Panc1 (cell line): ENCODE data around the gene CCDC157. TPM values are rescaled to one million over a fixed set of nuclear protein-coding genes. Genes with fewer than 3 reads are reported as not detected.

Experiments
- ATAC-seq: fragments of 200-7000 bp; cut with Tn5 transposase; 2 replicates; pipeline ENCODE4 v1.9.1; 2020; ENCODE audit warnings: mild to moderate bottlenecking, moderate library complexity
- BruUV-seq: library from RNA; stranded (reverse); fragments of 400-500 nt; replicated peaks from 2 replicates; lab custom pipeline; 2021; lab: Mats Ljungman, UMichigan
- CTCF ChIA-PET: fragments of 300-600 bp; sonication (Branson Sonifier 250); formaldehyde crosslinking; loops from one replicate; lab custom pipeline; 2022; ENCODE audit warnings: antibody characterized with exemption; lab: Charles Lee
- POLR2A ChIA-PET: fragments of 300-600 bp; sonication (Branson Sonifier 250); formaldehyde crosslinking; loops from one replicate; lab custom pipeline; 2022; ENCODE audit warnings: antibody characterized with exemption; lab: Charles Lee
- DNase-seq: peaks from one replicate; pipeline ENCODE4 v3.0.0-alpha.2; 2010; ENCODE audit warnings: low read depth, low spot score
- H3K27ac ChIP-seq: 2 replicates; pipeline ENCODE4 v1.5.1; 2011; ENCODE audit warnings: mild to moderate bottlenecking, low read length, inconsistent platforms
- H3K27me3 ChIP-seq: fragments of 200-500 bp; sonication (Bioruptor generic); 2 replicates; pipeline ENCODE4 v1.6.0; 2014; ENCODE audit warnings: low read length, inconsistent platforms; ENCODE audit not compliant: control insufficient read depth, insufficient read depth
- H3K36me3 ChIP-seq: fragments of 200-500 bp; sonication (Bioruptor generic); 2 replicates; pipeline ENCODE4 v1.5.1; 2014; ENCODE audit warnings: inconsistent platforms, mild to moderate bottlenecking, low read length, moderate library complexity; ENCODE audit not compliant: control insufficient read depth, insufficient read depth
- H3K4me1 ChIP-seq: 2 replicates; pipeline ENCODE4 v1.5.1; 2011; ENCODE audit warnings: inconsistent platforms, mild to moderate bottlenecking, low read length, moderate library complexity; ENCODE audit not compliant: control insufficient read depth, insufficient read depth
- H3K4me3 ChIP-seq, 2 experiments: 2 replicates each; pipeline ENCODE4 v1.5.1; 2011 to 2012; ENCODE audit warnings: low read depth in 2 of 2, low read length in 2 of 2, mild to moderate bottlenecking in 2 of 2, inconsistent platforms in 1 of 2, moderate library complexity in 1 of 2
- H3K9me3 ChIP-seq: fragments of 200-500 bp; sonication (Bioruptor generic); 2 replicates; pipeline ENCODE4 v1.5.1; 2014; ENCODE audit warnings: low read depth, mild to moderate bottlenecking, inconsistent platforms, low read length, moderate library complexity; ENCODE audit not compliant: control insufficient read depth, insufficient read depth
- POLR2AphosphoS5 ChIP-seq: IDR thresholded peaks from 2 replicates; pipeline ENCODE4 v1.6.1; 2012; ENCODE audit warnings: mild to moderate bottlenecking, low read depth, low read length, moderate library complexity
- SIN3A ChIP-seq: IDR thresholded peaks from 2 replicates; pipeline ENCODE4 v1.6.1; 2012; ENCODE audit warnings: low read depth, mild to moderate bottlenecking, low read length, moderate library complexity, borderline replicate concordance; ENCODE audit not compliant: insufficient read depth
- TCF7L2 ChIP-seq: IDR thresholded peaks from 2 replicates; pipeline ENCODE4 v1.6.1; 2011; ENCODE audit warnings: mild to moderate bottlenecking, low read depth, low read length, inconsistent platforms
- in situ Hi-C: cut with HindIII; loops from 2 replicates; pipeline ENCODE4 v1.10.0; 2016; ENCODE audit warnings: low sequenced_read_pairs, low pct_unique_long_range_greater_than_20kb
- intact Hi-C: fragments of 100-400 bp; cut with micrococcal nuclease; formaldehyde crosslinking; loops from one replicate; pipeline ENCODE4 v1.10.0; 2022; ENCODE audit not compliant: unreplicated experiment
- total RNA-seq: library from RNA; stranded (reverse); gene quantifications from one replicate; pipeline ENCODE4 v1.2.1, GENCODE V29; 2021; ENCODE audit not compliant: unreplicated experiment
- TF ChIP-seq, protein P1 (sequence below): fragments of 450-650 bp; IDR thresholded peaks from 2 replicates; pipeline ENCODE4 v1.5.1; 2017; ENCODE audit warnings: mild to moderate bottlenecking
- TF ChIP-seq, protein P2 (sequence below), 2 experiments: IDR thresholded peaks; 2 replicates each; pipeline ENCODE4 v1.6.1; 2011 to 2012; ENCODE audit warnings: low read depth in 2 of 2, control low read depth in 1 of 2, low read length in 1 of 2, mild to moderate bottlenecking in 1 of 2, moderate library complexity in 1 of 2; ENCODE audit not compliant: insufficient read depth in 1 of 2

Gene CCDC157
- total RNA-seq, 1 experiment from 2014 or later: 2.1 TPM

DNA sequence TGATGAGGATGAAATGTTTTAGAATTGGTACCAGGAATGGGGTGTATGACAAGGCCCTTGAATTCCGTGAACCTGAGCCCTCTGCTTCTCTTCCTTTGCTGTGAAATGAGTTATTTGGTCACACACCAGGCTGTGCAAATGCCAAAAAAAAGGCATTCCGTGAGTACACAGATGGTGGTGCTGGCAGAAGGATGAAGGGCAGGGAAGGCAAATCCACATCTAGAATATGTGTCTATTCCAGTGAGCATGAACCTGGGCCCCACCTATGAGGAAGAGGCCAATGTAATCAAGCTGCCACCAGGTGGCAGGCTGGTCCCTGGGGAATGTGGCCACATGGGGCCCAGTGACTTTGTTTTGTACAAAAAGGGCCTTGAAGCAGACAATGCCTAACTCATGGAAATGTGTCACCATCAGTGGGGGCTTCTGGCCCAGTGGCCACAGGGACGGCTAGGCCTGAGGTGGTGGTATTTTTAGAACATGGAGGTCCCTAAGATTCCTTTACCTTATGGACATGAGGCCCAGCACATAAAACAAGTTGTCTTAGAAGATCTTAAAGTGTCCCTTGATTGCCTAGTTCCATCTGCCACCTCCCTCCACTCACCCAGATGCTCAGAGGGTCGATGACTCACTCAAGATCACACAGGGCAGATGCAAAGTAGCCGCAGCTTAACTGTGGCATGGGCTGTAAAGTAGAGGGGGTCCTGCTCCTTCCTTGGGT, 34.3 kb downstream of the CCDC157 start:
- BruUV-seq: no TSS peak
- in situ Hi-C loops: no loop called here
- Histone ChIP-seq H3K27me3 (no peaks in the 10 kb centered on the region), H3K4me3 (no peak overlapping the region), H3K36me3 (peaks cover 2% of the 10 kb centered on the region; the same call in 1 of the 2 replicates), H3K27ac (no peak overlapping the region), H3K4me1 (peaks cover 5% of the 10 kb centered on the region; the same call in 1 of the 2 replicates), H3K9me3 (no peaks in the 10 kb centered on the region)
- POLR2A ChIA-PET: interaction anchor here (0.6 kb wide), 1 partner anchor 70 kb away, joined by 3 read pairs; no protein-coding TSS in a partner anchor
- DNase-seq (peak; percentile 41), ATAC-seq (no peak)
- TF ChIP-seq, protein P1, sequence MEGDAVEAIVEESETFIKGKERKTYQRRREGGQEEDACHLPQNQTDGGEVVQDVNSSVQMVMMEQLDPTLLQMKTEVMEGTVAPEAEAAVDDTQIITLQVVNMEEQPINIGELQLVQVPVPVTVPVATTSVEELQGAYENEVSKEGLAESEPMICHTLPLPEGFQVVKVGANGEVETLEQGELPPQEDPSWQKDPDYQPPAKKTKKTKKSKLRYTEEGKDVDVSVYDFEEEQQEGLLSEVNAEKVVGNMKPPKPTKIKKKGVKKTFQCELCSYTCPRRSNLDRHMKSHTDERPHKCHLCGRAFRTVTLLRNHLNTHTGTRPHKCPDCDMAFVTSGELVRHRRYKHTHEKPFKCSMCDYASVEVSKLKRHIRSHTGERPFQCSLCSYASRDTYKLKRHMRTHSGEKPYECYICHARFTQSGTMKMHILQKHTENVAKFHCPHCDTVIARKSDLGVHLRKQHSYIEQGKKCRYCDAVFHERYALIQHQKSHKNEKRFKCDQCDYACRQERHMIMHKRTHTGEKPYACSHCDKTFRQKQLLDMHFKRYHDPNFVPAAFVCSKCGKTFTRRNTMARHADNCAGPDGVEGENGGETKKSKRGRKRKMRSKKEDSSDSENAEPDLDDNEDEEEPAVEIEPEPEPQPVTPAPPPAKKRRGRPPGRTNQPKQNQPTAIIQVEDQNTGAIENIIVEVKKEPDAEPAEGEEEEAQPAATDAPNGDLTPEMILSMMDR: peak; percentile 78; the same call in 1 of the 2 replicates
- TF ChIP-seq TCF7L2: no peak
- CTCF ChIA-PET: interaction anchor here (1.1 kb wide), 1 partner anchor 33 kb away, joined by 4 read pairs; no protein-coding TSS in a partner anchor
- intact Hi-C loops: no loop called here

DNA sequence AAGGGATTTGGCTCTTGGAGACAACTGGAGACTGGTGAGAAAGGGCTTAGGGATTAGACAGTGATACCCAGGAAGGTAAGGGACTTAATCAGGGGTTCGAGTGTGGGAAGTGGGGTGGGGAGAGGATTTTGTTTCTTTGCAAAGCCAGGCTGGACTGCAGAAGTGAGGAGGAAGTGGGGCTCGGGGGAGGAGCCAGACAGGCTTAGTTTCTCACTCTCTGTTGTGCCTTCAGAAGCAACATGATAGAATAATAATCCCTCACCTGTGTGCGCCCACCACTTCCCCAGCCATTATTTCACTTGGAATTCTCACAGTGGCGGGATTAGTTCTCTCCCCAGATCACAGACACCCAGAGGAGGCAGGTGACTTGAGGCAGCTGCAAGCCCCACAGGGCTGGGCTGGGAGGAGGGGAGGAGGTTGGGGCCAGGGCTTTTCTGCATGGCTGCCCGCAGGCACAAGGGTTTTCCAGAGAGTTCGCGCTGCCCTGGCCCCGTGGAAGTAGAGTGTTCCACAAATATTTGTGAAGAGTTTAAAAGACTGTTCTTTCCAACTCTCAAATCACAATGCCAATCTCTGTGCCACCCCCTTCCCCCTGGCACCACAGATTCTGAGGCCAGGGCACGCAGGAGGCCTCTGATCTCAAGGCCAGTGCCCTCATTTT, 36.0 kb downstream of the CCDC157 start:
- TF ChIP-seq, protein P1: no peak
- no peak for TF ChIP-seq POLR2AphosphoS5
- TF ChIP-seq, protein P2, sequence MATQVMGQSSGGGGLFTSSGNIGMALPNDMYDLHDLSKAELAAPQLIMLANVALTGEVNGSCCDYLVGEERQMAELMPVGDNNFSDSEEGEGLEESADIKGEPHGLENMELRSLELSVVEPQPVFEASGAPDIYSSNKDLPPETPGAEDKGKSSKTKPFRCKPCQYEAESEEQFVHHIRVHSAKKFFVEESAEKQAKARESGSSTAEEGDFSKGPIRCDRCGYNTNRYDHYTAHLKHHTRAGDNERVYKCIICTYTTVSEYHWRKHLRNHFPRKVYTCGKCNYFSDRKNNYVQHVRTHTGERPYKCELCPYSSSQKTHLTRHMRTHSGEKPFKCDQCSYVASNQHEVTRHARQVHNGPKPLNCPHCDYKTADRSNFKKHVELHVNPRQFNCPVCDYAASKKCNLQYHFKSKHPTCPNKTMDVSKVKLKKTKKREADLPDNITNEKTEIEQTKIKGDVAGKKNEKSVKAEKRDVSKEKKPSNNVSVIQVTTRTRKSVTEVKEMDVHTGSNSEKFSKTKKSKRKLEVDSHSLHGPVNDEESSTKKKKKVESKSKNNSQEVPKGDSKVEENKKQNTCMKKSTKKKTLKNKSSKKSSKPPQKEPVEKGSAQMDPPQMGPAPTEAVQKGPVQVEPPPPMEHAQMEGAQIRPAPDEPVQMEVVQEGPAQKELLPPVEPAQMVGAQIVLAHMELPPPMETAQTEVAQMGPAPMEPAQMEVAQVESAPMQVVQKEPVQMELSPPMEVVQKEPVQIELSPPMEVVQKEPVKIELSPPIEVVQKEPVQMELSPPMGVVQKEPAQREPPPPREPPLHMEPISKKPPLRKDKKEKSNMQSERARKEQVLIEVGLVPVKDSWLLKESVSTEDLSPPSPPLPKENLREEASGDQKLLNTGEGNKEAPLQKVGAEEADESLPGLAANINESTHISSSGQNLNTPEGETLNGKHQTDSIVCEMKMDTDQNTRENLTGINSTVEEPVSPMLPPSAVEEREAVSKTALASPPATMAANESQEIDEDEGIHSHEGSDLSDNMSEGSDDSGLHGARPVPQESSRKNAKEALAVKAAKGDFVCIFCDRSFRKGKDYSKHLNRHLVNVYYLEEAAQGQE (IDR thresholded peaks at IDR 0.05; ENCODE audit: insufficient read depth in 1 of 2, low read depth in 2 of 2, low read length in 1 of 2): no peak
- no peak for TF ChIP-seq SIN3A
- no peak for TF ChIP-seq TCF7L2
- CTCF ChIA-PET: interaction anchor here (1.1 kb wide), 1 partner anchor 31 kb away, joined by 4 read pairs; no protein-coding TSS in a partner anchor
- no peak for ATAC-seq
- Histone ChIP-seq H3K36me3 (no peaks in the 10 kb centered on the region), H3K4me1 (0 out of 2 replicates have a peak, but pooled peaks cover 2% of the 10 kb centered on the region), H3K27me3 (no peaks in the 10 kb centered on the region), H3K9me3 (no peaks in the 10 kb centered on the region), H3K27ac (no peak overlapping the region), H3K4me3 (no peak overlapping the region)
- intact Hi-C loops: no loop called here
- in situ Hi-C loops: no loop called here
- POLR2A ChIA-PET: no interaction called here
- no peak for DNase-seq
- BruUV-seq: no TSS peak
